ENCODE measurements around the gene SLC6A17.

DNA sequence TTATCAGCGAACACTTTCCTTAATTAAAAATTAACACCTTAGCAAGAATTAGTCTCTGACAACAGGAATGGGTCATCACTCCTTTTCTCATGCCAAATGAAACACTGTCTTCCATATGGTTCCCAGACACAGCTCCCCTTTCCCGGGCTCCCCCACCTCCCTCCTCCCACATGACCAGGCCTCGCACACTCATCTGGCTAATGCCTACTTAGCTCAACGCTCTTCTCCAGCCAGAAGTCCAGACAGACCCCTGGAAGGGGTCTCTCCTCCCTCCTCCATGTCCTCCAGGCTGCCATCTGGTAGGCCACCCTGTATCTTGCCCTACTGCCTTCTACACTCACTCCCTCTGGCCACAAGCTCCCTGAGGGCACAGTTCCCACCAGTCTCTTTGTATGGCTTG lies 99.7 kb downstream of the SLC6A17 start:
- TF ChIP-seq, protein P1, sequence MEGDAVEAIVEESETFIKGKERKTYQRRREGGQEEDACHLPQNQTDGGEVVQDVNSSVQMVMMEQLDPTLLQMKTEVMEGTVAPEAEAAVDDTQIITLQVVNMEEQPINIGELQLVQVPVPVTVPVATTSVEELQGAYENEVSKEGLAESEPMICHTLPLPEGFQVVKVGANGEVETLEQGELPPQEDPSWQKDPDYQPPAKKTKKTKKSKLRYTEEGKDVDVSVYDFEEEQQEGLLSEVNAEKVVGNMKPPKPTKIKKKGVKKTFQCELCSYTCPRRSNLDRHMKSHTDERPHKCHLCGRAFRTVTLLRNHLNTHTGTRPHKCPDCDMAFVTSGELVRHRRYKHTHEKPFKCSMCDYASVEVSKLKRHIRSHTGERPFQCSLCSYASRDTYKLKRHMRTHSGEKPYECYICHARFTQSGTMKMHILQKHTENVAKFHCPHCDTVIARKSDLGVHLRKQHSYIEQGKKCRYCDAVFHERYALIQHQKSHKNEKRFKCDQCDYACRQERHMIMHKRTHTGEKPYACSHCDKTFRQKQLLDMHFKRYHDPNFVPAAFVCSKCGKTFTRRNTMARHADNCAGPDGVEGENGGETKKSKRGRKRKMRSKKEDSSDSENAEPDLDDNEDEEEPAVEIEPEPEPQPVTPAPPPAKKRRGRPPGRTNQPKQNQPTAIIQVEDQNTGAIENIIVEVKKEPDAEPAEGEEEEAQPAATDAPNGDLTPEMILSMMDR (IDR thresholded peaks at IDR 0.05; ENCODE audit: insufficient read depth, low read length), result no peak
- TF ChIP-seq POLR2AphosphoS5 (IDR thresholded peaks at IDR 0.05; ENCODE audit: low read depth), result no peak
